SK-N-SH treated with all-trans-retinoic acid at 6 μM for 48 hours (cell line): ENCODE results near the gene PRR15L.

Experiments used
- ATAC-seq: fragments of 200-7000 bp; cut with Tn5 transposase; 3 replicates; pipeline ENCODE4 v1.9.1; 2020; ENCODE audit warnings: mild to moderate bottlenecking, moderate library complexity
- ARNTL ChIP-seq: fragments of 450-650 bp; formaldehyde crosslinking; IDR thresholded peaks from 2 replicates; pipeline ENCODE4 v1.5.0; 2020; ENCODE audit warnings: low read depth, mild to moderate bottlenecking, moderate library complexity, borderline replicate concordance
- CSDC2 ChIP-seq: fragments of 250-450 bp; sonication (Bioruptor Pico); IDR thresholded peaks from 2 replicates; pipeline ENCODE4 v1.5.0; 2020; ENCODE audit warnings: mild to moderate bottlenecking, moderate library complexity
- ESRRG ChIP-seq: fragments of 250-450 bp; sonication (Bioruptor Pico); IDR thresholded peaks from 2 replicates; pipeline ENCODE4 v1.6.1; 2021; ENCODE audit warnings: mild to moderate bottlenecking
- GLIS3 ChIP-seq: fragments of 250-450 bp; sonication (Bioruptor Pico); IDR thresholded peaks from 2 replicates; pipeline ENCODE4 v1.5.0; 2020; ENCODE audit warnings: mild to moderate bottlenecking, moderate library complexity
- ISL1 ChIP-seq: fragments of 250-450 bp; sonication (Bioruptor Pico); IDR thresholded peaks from 2 replicates; pipeline ENCODE4 v2.1.2; 2022; ENCODE audit warnings: mild to moderate bottlenecking, moderate library complexity
- OSR1 ChIP-seq: fragments of 250-450 bp; sonication (Bioruptor Pico); IDR thresholded peaks from 2 replicates; pipeline ENCODE4 v1.8.0; 2022; ENCODE audit warnings: moderate library complexity, mild to moderate bottlenecking, inconsistent platforms
- PPARA ChIP-seq: fragments of 250-450 bp; sonication (Bioruptor Pico); IDR thresholded peaks from 2 replicates; pipeline ENCODE4 v1.5.0; 2020; ENCODE audit warnings: mild to moderate bottlenecking, borderline replicate concordance
- RARB ChIP-seq: fragments of 250-450 bp; sonication (Bioruptor Pico); IDR thresholded peaks from 2 replicates; pipeline ENCODE4 v1.8.0; 2021; ENCODE audit warnings: mild to moderate bottlenecking, moderate library complexity
- SNAI2 ChIP-seq: fragments of 250-450 bp; sonication (Bioruptor Pico); IDR thresholded peaks from 2 replicates; pipeline ENCODE4 v1.5.0; 2020; ENCODE audit warnings: mild to moderate bottlenecking, moderate library complexity
- TCF4 ChIP-seq: fragments of 250-450 bp; sonication (Bioruptor Pico); IDR thresholded peaks from 2 replicates; pipeline ENCODE4 v1.8.0; 2021; ENCODE audit warnings: mild to moderate bottlenecking, moderate library complexity, borderline replicate concordance
- TOX ChIP-seq: fragments of 250-450 bp; sonication (Bioruptor Pico); IDR thresholded peaks from 2 replicates; pipeline ENCODE4 v1.8.0; 2021; ENCODE audit warnings: mild to moderate bottlenecking, moderate library complexity, borderline replicate concordance
- TSHZ2 ChIP-seq: fragments of 250-450 bp; sonication (Bioruptor Pico); IDR thresholded peaks from 2 replicates; pipeline ENCODE4 v1.5.0; 2020; ENCODE audit warnings: mild to moderate bottlenecking, moderate library complexity
- ZC3H10 ChIP-seq: fragments of 250-450 bp; sonication (Bioruptor Pico); IDR thresholded peaks from 2 replicates; pipeline ENCODE4 v1.5.1; 2021; ENCODE audit warnings: mild to moderate bottlenecking, moderate library complexity
- ZFP3 ChIP-seq: fragments of 250-450 bp; sonication (Bioruptor Pico); IDR thresholded peaks from 2 replicates; pipeline ENCODE4 v1.5.0; 2020; ENCODE audit warnings: mild to moderate bottlenecking, moderate library complexity
- ZFP30 ChIP-seq: fragments of 450-650 bp; formaldehyde crosslinking; IDR thresholded peaks from 2 replicates; pipeline ENCODE4 v1.5.0; 2022; ENCODE audit warnings: mild to moderate bottlenecking, moderate library complexity
- ZNF565 ChIP-seq: fragments of 450-650 bp; formaldehyde crosslinking; conservative IDR thresholded peaks from 2 replicates; pipeline ENCODE4 v1.5.0; 2020; ENCODE audit warnings: low read depth, mild to moderate bottlenecking, moderate library complexity
- ZNF70 ChIP-seq: fragments of 450-650 bp; formaldehyde crosslinking; IDR thresholded peaks from 2 replicates; pipeline ENCODE4 v1.5.0; 2020; ENCODE audit warnings: mild to moderate bottlenecking, moderate library complexity
- ZNF8 ChIP-seq: fragments of 450-650 bp; formaldehyde crosslinking; IDR thresholded peaks from 2 replicates; pipeline ENCODE4 v1.5.0; 2020; ENCODE audit warnings: mild to moderate bottlenecking, moderate library complexity
- TF ChIP-seq, protein P1 (sequence below): fragments of 250-450 bp; sonication (Bioruptor Pico); IDR thresholded peaks from 2 replicates; pipeline ENCODE4 v1.5.1; 2021; ENCODE audit warnings: mild to moderate bottlenecking, moderate library complexity
- TF ChIP-seq, protein P2 (sequence below): fragments of 250-450 bp; sonication (Bioruptor Pico); IDR thresholded peaks from 2 replicates; pipeline ENCODE4 v1.8.0; 2020; ENCODE audit warnings: mild to moderate bottlenecking, moderate library complexity, borderline replicate concordance
- TF ChIP-seq, protein P3 (sequence below): fragments of 250-450 bp; sonication (Bioruptor Pico); IDR thresholded peaks from 2 replicates; pipeline ENCODE4 v1.5.1; 2020; ENCODE audit warnings: low read depth, mild to moderate bottlenecking, moderate library complexity
- TF ChIP-seq, protein P4 (sequence below): fragments of 250-450 bp; sonication (Bioruptor Pico); IDR thresholded peaks from 2 replicates; pipeline ENCODE4 v1.8.0; 2021; ENCODE audit warnings: low read depth, mild to moderate bottlenecking, moderate library complexity, borderline replicate concordance

PRR15L gene

DNA sequence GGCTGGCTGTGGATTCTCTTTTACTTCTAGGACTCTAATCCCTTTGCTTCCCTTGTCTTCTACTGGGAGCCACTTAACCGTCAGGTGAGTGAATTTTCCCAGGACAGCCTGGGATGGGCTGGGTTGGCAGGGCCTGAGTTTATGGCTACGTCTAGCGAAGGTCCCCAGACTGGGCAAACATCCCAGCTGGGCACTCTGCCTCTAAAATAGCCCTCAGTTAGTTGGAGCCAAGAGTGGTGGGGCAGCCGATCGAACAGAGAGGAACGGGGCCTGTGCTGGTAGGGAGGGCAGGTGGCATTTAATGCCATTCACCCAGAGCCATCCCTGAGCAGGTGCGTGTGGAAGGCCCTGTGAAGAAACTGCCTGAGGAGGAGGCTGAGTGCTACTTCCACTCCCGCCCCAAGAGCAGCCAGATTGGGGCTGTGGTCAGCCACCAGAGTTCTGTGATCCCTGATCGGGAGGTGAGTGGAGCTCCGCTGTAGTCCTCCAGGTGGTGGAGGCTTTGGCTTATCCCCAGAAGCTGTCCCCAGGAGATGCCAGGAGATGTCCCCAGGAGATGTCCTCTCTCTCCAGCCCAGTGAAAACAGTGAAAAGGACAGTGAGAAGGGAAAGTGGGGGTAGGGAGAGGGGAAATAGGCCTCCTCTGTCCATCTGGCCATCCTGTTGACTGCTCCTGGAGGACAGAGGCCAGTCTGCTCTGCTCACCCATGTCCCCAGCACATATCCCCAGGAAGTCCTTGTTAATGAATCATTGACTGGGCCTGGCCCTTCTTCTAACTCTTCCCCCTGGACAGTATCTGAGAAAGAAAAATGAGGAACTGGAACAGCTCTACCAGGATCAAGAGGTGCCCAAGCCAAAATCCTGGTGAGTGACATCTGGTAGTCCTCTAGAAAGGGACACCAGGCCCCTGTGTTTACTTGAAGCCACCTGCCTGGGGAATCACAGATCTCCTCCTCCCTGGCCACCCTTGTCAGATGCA, 11.9 kb downstream of the PRR15L start (continued):
- TF ChIP-seq ZNF565 (CRISPR knock-in tag) (no peak), ARNTL (CRISPR knock-in tag) (no peak), TCF4 (CRISPR knock-in tag) (no peak), PPARA (CRISPR knock-in tag) (no peak), OSR1 (CRISPR knock-in tag) (no peak), ZFP30 (CRISPR knock-in tag) (no peak), GLIS3 (CRISPR knock-in tag) (no peak), SNAI2 (no peak), ISL1 (CRISPR knock-in tag) (no peak)
- TF ChIP-seq, protein P1, sequence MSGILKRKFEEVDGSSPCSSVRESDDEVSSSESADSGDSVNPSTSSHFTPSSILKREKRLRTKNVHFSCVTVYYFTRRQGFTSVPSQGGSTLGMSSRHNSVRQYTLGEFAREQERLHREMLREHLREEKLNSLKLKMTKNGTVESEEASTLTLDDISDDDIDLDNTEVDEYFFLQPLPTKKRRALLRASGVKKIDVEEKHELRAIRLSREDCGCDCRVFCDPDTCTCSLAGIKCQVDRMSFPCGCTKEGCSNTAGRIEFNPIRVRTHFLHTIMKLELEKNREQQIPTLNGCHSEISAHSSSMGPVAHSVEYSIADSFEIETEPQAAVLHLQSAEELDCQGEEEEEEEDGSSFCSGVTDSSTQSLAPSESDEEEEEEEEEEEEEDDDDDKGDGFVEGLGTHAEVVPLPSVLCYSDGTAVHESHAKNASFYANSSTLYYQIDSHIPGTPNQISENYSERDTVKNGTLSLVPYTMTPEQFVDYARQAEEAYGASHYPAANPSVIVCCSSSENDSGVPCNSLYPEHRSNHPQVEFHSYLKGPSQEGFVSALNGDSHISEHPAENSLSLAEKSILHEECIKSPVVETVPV (CRISPR knock-in tag), result no peak

GRCh38 chr17:47945080-47945479, 12.6 kb downstream of the PRR15L start:
- no peak for TF ChIP-seq ZFP3 (CRISPR knock-in tag)
- TF ChIP-seq ZNF70, result no peak
- TF ChIP-seq, protein P1 (CRISPR knock-in tag), result no peak
- TF ChIP-seq TCF4 (CRISPR knock-in tag), result no peak
- TF ChIP-seq, all 23 proteins: peak for 0
- no peak for ATAC-seq

GRCh38 chr17:47942568-47942967, 15.1 kb downstream of the PRR15L start:
- TF ChIP-seq ZFP3 (CRISPR knock-in tag), result no peak
- no peak for TF ChIP-seq ZNF8 (CRISPR knock-in tag)
- TF ChIP-seq RARB (CRISPR knock-in tag), result no peak
- TF ChIP-seq ZNF565 (CRISPR knock-in tag), result no peak
- no peak for TF ChIP-seq SNAI2
- no peak for TF ChIP-seq ESRRG (CRISPR knock-in tag)
- no peak for TF ChIP-seq TSHZ2 (CRISPR knock-in tag)
- no peak for TF ChIP-seq ISL1 (CRISPR knock-in tag)
- TF ChIP-seq, protein P2, sequence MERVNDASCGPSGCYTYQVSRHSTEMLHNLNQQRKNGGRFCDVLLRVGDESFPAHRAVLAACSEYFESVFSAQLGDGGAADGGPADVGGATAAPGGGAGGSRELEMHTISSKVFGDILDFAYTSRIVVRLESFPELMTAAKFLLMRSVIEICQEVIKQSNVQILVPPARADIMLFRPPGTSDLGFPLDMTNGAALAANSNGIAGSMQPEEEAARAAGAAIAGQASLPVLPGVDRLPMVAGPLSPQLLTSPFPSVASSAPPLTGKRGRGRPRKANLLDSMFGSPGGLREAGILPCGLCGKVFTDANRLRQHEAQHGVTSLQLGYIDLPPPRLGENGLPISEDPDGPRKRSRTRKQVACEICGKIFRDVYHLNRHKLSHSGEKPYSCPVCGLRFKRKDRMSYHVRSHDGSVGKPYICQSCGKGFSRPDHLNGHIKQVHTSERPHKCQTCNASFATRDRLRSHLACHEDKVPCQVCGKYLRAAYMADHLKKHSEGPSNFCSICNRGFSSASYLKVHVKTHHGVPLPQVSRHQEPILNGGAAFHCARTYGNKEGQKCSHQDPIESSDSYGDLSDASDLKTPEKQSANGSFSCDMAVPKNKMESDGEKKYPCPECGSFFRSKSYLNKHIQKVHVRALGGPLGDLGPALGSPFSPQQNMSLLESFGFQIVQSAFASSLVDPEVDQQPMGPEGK, result no peak
- TF ChIP-seq ZC3H10, result no peak
- TF ChIP-seq, protein P3, sequence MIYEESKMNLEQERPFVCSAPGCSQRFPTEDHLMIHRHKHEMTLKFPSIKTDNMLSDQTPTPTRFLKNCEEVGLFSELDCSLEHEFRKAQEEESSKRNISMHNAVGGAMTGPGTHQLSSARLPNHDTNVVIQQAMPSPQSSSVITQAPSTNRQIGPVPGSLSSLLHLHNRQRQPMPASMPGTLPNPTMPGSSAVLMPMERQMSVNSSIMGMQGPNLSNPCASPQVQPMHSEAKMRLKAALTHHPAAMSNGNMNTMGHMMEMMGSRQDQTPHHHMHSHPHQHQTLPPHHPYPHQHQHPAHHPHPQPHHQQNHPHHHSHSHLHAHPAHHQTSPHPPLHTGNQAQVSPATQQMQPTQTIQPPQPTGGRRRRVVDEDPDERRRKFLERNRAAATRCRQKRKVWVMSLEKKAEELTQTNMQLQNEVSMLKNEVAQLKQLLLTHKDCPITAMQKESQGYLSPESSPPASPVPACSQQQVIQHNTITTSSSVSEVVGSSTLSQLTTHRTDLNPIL (CRISPR knock-in tag), result no peak
- no peak for TF ChIP-seq TOX (CRISPR knock-in tag)
- TF ChIP-seq CSDC2, result no peak
- TF ChIP-seq, protein P1 (CRISPR knock-in tag), result no peak
- no peak for TF ChIP-seq OSR1 (CRISPR knock-in tag)
- no peak for TF ChIP-seq TCF4 (CRISPR knock-in tag)
- TF ChIP-seq PPARA (CRISPR knock-in tag), result no peak
- TF ChIP-seq, protein P4, sequence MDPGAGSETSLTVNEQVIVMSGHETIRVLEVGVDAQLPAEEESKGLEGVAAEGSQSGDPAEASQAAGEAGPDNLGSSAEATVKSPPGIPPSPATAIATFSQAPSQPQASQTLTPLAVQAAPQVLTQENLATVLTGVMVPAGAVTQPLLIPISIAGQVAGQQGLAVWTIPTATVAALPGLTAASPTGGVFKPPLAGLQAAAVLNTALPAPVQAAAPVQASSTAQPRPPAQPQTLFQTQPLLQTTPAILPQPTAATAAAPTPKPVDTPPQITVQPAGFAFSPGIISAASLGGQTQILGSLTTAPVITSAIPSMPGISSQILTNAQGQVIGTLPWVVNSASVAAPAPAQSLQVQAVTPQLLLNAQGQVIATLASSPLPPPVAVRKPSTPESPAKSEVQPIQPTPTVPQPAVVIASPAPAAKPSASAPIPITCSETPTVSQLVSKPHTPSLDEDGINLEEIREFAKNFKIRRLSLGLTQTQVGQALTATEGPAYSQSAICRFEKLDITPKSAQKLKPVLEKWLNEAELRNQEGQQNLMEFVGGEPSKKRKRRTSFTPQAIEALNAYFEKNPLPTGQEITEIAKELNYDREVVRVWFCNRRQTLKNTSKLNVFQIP (CRISPR knock-in tag), result no peak
- no peak for TF ChIP-seq ZNF70
- no peak for TF ChIP-seq ARNTL (CRISPR knock-in tag)
- no peak for ATAC-seq
